NB4 (cell line): Measurements from ENCODE around the gene STEAP2.

ENCODE experiments used
- CTCF ChIP-seq: IDR thresholded peaks from one replicate; pipeline ENCODE4 v1.5.1; 2012; ENCODE audit warnings: low read depth, low read length
- POLR2A ChIP-seq: IDR thresholded peaks from 2 replicates; pipeline ENCODE4 v1.6.1; 2011; ENCODE audit warnings: mild to moderate bottlenecking; ENCODE audit not compliant: insufficient read length; ENCODE audit errors: extremely low read depth

DNA sequence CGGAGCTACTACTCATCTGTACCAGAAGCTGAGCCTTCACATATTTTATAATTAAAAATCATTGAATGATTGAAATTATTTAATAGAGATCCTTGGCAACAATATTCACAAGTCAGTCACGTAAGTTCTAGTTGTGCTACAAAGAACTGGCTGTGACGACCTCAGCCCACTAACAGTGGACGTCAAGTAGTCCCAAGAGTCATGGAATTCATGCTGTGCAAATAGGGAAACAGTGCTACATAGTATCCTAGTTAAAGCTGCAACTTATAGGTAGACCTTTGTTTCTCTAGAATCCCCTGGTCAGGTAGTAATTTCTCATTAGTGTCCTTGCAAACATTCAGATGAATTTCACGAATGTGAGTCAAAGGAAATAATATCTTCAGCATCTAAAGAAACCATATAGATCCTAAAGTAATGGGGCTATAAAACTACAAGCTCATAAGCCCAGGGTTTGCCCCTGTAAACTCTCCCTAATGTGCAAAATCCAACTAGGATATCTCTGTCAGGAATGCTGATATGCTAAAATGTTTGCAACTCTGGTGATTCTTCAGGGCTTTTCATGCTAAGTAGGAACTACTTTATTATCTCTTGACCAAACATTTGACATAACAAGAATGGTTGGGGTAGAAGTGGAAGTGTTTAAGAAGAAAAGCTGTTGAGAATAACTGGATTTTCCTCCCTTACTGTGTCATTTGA, 64.6 kb downstream of the STEAP2 start:
- TF ChIP-seq CTCF (no peak), POLR2A (no peak)
